CD4-positive, alpha-beta T cell treated with Interferon gamma for 1 hour (primary cell): ENCODE results near the gene PTBP2.
"Not testable (repeated sequence)": the region's sequence is repeated elsewhere in the genome, so short reads cannot be mapped to it uniquely, and the experiment has no call there.

Experiments
- DNase-seq: peaks from one replicate; pipeline ENCODE4 v3.0.0-alpha.2; 2020

The PTBP2 gene

GRCh38 chr1:96741335-96741734, 19.8 kb downstream of the PTBP2 start:
- no peak for DNase-seq

- no peak for DNase-seq
Observed at GRCh38 chr1:96746440-96747420, 25.1 kb downstream of the PTBP2 start.

- DNase-seq: no peak
Observed at GRCh38 chr1:96747565-96747964, 26.0 kb downstream of the PTBP2 start.

GRCh38 chr1:96748078-96748477, 26.5 kb downstream of the PTBP2 start:
- DNase-seq: no peak

- no peak for DNase-seq
Observed at GRCh38 chr1:96749618-96750017, 28.0 kb downstream of the PTBP2 start.

GRCh38 chr1:96752394-96752793, 30.8 kb downstream of the PTBP2 start:
- DNase-seq: no peak

GRCh38 chr1:96756789-96757188, 35.2 kb downstream of the PTBP2 start:
- DNase-seq: no peak

- not testable (repeated sequence) for DNase-seq
Observed at GRCh38 chr1:96762586-96762985, 41.0 kb downstream of the PTBP2 start.

- no peak for DNase-seq
Observed at GRCh38 chr1:96763514-96763913, 41.9 kb downstream of the PTBP2 start.

- no peak for DNase-seq
Observed at GRCh38 chr1:96764469-96764868, 42.9 kb downstream of the PTBP2 start.

- no peak for DNase-seq
Observed at GRCh38 chr1:96771847-96772246, 50.3 kb downstream of the PTBP2 start.

GRCh38 chr1:96772349-96772748, 50.8 kb downstream of the PTBP2 start:
- DNase-seq: no peak

- DNase-seq: no peak
Observed at GRCh38 chr1:96772972-96773371, 51.4 kb downstream of the PTBP2 start.

GRCh38 chr1:96782206-96782605, 60.6 kb downstream of the PTBP2 start:
- DNase-seq: no peak

- no peak for DNase-seq
Observed at GRCh38 chr1:96782856-96783255, 61.3 kb downstream of the PTBP2 start.

GRCh38 chr1:96790599-96790998, 69.0 kb downstream of the PTBP2 start:
- no peak for DNase-seq

- no peak for DNase-seq
Observed at GRCh38 chr1:96792220-96792619, 70.6 kb downstream of the PTBP2 start.

GRCh38 chr1:96801696-96802095, 80.1 kb downstream of the PTBP2 start:
- DNase-seq: not testable (repeated sequence)

GRCh38 chr1:96804648-96805047, 83.1 kb downstream of the PTBP2 start:
- DNase-seq: no peak

GRCh38 chr1:96808191-96808590, 86.6 kb downstream of the PTBP2 start:
- DNase-seq: no peak

GRCh38 chr1:96815914-96816313, 94.3 kb downstream of the PTBP2 start:
- no peak for DNase-seq

GRCh38 chr1:96820107-96820506, 98.5 kb downstream of the PTBP2 start:
- no peak for DNase-seq

GRCh38 chr1:96820671-96821070, 99.1 kb downstream of the PTBP2 start:
- no peak for DNase-seq

GRCh38 chr1:96825231-96825630, 103.6 kb downstream of the PTBP2 start:
- no peak for DNase-seq
